B cell (primary cell): ENCODE data around the gene ERC1. TPM values are rescaled to one million over a fixed set of nuclear protein-coding genes. Genes with fewer than 3 reads are reported as not detected.

Source experiments
- ATAC-seq: fragments of 200-7000 bp; cut with Tn5 transposase; one replicate; pipeline ENCODE4 v1.10.0; 2021; ENCODE audit warnings: low read depth, mild to moderate bottlenecking, moderate number of reproducible peaks, moderate library complexity
- CTCF ChIA-PET: fragments of 350-600 bp; sonication (Branson Sonifier 250); formaldehyde crosslinking; loops from one replicate; lab custom pipeline; 2021; ENCODE audit warnings: antibody characterized with exemption, inconsistent platforms; lab: Charles Lee
- POLR2A ChIA-PET: fragments of 350-600 bp; sonication (Branson Sonifier 250); formaldehyde crosslinking; loops from one replicate; lab custom pipeline; 2021; ENCODE audit warnings: antibody characterized with exemption; lab: Charles Lee
- DNase-seq: peaks from one replicate; pipeline ENCODE4 v3.0.0; 2013
- H2AFZ ChIP-seq: 2 replicates; pipeline ENCODE4 v1.6.1; 2012; ENCODE audit warnings: mild to moderate bottlenecking, low read depth, low read length; ENCODE audit not compliant: insufficient read depth, poor library complexity, severe bottlenecking
- H3K27ac ChIP-seq, 2 donors: 1 replicate in 1 of 2; 2 replicates in 1 of 2; pipeline ENCODE4 v1.5.1; 2012 to 2013; ENCODE audit warnings: low read length in 2 of 2, mild to moderate bottlenecking in 2 of 2, moderate library complexity in 1 of 2
- H3K27me3 ChIP-seq, 4 experiments: fragments of 200-600 bp in 1 of 4; sonication (generic) in 1 of 4; replicated peaks in 1 of 4; 1 replicate in 2 of 4; 2 replicates in 2 of 4; pipeline versions ENCODE4 v1.6.1 to v1.7.0; 2013 to 2016; ENCODE audit warnings: low read length in 3 of 4, mild to moderate bottlenecking in 2 of 4, mixed read lengths in 1 of 4, moderate library complexity in 1 of 4; ENCODE audit not compliant: insufficient read depth in 4 of 4, control insufficient read depth in 3 of 4; ENCODE audit errors: control extremely low read depth in 1 of 4
- H3K36me3 ChIP-seq, 2 experiments: replicated peaks in 1 of 2; 1 replicate in 1 of 2; 2 replicates in 1 of 2; pipeline versions ENCODE4 v1.6.1 to v1.7.1; 2013; ENCODE audit warnings: low read length in 1 of 2; ENCODE audit not compliant: insufficient read depth in 2 of 2, control insufficient read depth in 1 of 2; ENCODE audit errors: control extremely low read depth in 1 of 2, extremely low read depth in 1 of 2
- H3K4me1 ChIP-seq, 2 donors: fragments of 200-600 bp in 1 of 2; sonication (generic) in 1 of 2; 1 replicate in 1 of 2; 2 replicates in 1 of 2; pipeline versions ENCODE4 v1.5.1 to v1.6.1; 2013 to 2017; ENCODE audit warnings: low read length in 2 of 2; ENCODE audit not compliant: control insufficient read depth in 2 of 2, insufficient read depth in 2 of 2
- H3K4me2 ChIP-seq: replicated peaks from 2 replicates; pipeline ENCODE3; 2012; ENCODE audit warnings: mild to moderate bottlenecking, low read depth, low read length; ENCODE audit not compliant: poor library complexity, severe bottlenecking
- H3K4me3 ChIP-seq, 5 experiments: fragments of 200-600 bp in 1 of 5; sonication (generic) in 1 of 5; 1 replicate in 3 of 5; 2 replicates in 2 of 5; pipeline versions ENCODE4 v1.5.1 to v1.7.0; 2011 to 2016; ENCODE audit warnings: low read length in 4 of 5, mild to moderate bottlenecking in 4 of 5, low read depth in 2 of 5, control low read depth in 1 of 5, moderate library complexity in 1 of 5; ENCODE audit not compliant: insufficient read depth in 1 of 5; ENCODE audit errors: control extremely low read depth in 1 of 5, extremely low read depth in 1 of 5
- H3K79me2 ChIP-seq: fragments of 200-600 bp; sonication (generic); one replicate; pipeline ENCODE4 v1.6.0; 2016; ENCODE audit warnings: low read length; ENCODE audit not compliant: control insufficient read depth, insufficient read depth
- H3K9ac ChIP-seq: fragments of 200-600 bp; sonication (generic); 2 replicates; pipeline ENCODE4 v1.6.1; 2017; ENCODE audit warnings: mild to moderate bottlenecking, low read length, moderate library complexity
- H3K9me3 ChIP-seq, 3 donors: one replicate each; pipeline versions ENCODE4 v1.6.1 to v1.7.1; 2013; ENCODE audit warnings: low read length in 2 of 3; ENCODE audit not compliant: control insufficient read depth in 2 of 3, insufficient read depth in 1 of 3; ENCODE audit errors: control extremely low read depth in 1 of 3
- H4K20me1 ChIP-seq: 2 replicates; pipeline ENCODE4 v1.6.0; 2012; ENCODE audit warnings: mild to moderate bottlenecking, low read length; ENCODE audit not compliant: insufficient read depth, control insufficient read depth, poor library complexity, severe bottlenecking
- H3K27ac Mint-ChIP-seq: one replicate; pipeline ENCODE4 v1.8.0; 2021; ENCODE audit warnings: mixed read lengths
- H3K27me3 Mint-ChIP-seq: one replicate; pipeline ENCODE4 v1.8.0; 2021; ENCODE audit warnings: mixed read lengths
- H3K4me1 Mint-ChIP-seq: one replicate; pipeline ENCODE4 v1.8.0; 2021; ENCODE audit warnings: mixed read lengths
- H3K4me3 Mint-ChIP-seq: one replicate; pipeline ENCODE4 v1.8.0; 2021; ENCODE audit warnings: mixed read lengths
- H3K9me3 Mint-ChIP-seq: one replicate; pipeline ENCODE4 v1.8.0; 2022; ENCODE audit warnings: mixed read lengths; ENCODE audit not compliant: insufficient read depth
- CTCF ChIP-seq: fragments of 200-600 bp; IDR thresholded peaks from one replicate; pipeline ENCODE4 v1.8.0; 2022; ENCODE audit warnings: antibody characterized with exemption, mild to moderate bottlenecking
- EZH2 ChIP-seq: IDR thresholded peaks from 2 replicates; pipeline ENCODE4 v1.6.1; 2012; ENCODE audit warnings: borderline replicate concordance, low read depth, mild to moderate bottlenecking, moderate library complexity, low read length; ENCODE audit not compliant: insufficient read depth, poor library complexity, severe bottlenecking
- WGBS: methylation state at CpG from one replicate; pipeline ENCODE4 v1.1.5; 2013; ENCODE audit warnings: missing lambda C conversion rate; ENCODE audit not compliant: insufficient coverage; 5-methylcytosine and 5-hydroxymethylcytosine counted together
- intact Hi-C: fragments of 100-400 bp; cut with micrococcal nuclease; formaldehyde crosslinking; loops from one replicate; pipeline ENCODE4 v1.10.0; 2022
- polyA plus RNA-seq: library from polyadenylated mRNA; depleted of rRNA; stranded (reverse); fragments of >200 nt; gene quantifications from 2 replicates; pipeline ENCODE4 v1.2.3, GENCODE V29; 2012
- total RNA-seq, 2 donors: library from RNA; stranded (reverse); fragments of 120-200 nt in 1 of 2; gene quantifications; 1 replicate in 1 of 2; 2 replicates in 1 of 2; pipeline versions ENCODE4 v1.2.3 to v1.2.4, GENCODE V29; 2013 to 2022

The ERC1 gene
- total and polyA plus RNA-seq, 2 donors (not counting 1 experiment from before 2014, with no cell fraction given), result 4.0 to 77.6 TPM

GRCh38 chr12:1115484-1116231, 124.6 kb downstream of the ERC1 start:
- no peak overlapping the region for H3K4me2 ChIP-seq
- ChIA-PET CTCF (interaction anchor here (1.7 to 4.8 kb wide), 3 partner anchors 467 to 490 kb away, joined by 5 to 256 read pairs (median 94); no protein-coding TSS in a partner anchor), POLR2A (no interaction called here)
- H3K4me3 ChIP-seq, result no peak overlapping the region
- 82% methylated on average over 1 of the region's 4 CpGs for WGBS
- H3K4me1 ChIP-seq, result no peaks in the 10 kb centered on the region
- H3K36me3 ChIP-seq, result peaks cover 3 to 9% of the 10 kb centered on the region in 2 experiments
- H3K27me3 ChIP-seq, result no peaks in the 10 kb centered on the region
- H2AFZ ChIP-seq, result no peak overlapping the region
- intact Hi-C loops, result loop anchor here (5.0 kb wide), 1 partner anchor 87 kb away; no protein-coding TSS in a partner anchor
- H3K27ac Mint-ChIP-seq, result no peak overlapping the region
- TF ChIP-seq EZH2, result no peak
- H3K4me3 Mint-ChIP-seq, result no peak overlapping the region
- no peak for ATAC-seq
- H3K4me1 Mint-ChIP-seq, result no peaks in the 10 kb centered on the region
- no peaks in the 10 kb centered on the region for H3K79me2 ChIP-seq
- no peaks in the 10 kb centered on the region for H3K27me3 Mint-ChIP-seq
- no peak overlapping the region for H3K27ac ChIP-seq
- no peak overlapping the region for H3K9ac ChIP-seq
- H3K9me3 Mint-ChIP-seq, result no peaks in the 10 kb centered on the region
- H4K20me1 ChIP-seq, result no peaks in the 10 kb centered on the region
- no peaks in the 10 kb centered on the region for H3K9me3 ChIP-seq
- DNase-seq, result no peak

- H3K4me2 ChIP-seq, result no peak overlapping the region
- DNase-seq (no peak), ATAC-seq (no peak)
- no peak overlapping the region for H3K9ac ChIP-seq
- no peaks in the 10 kb centered on the region for H3K79me2 ChIP-seq
- no CpG with 5 or more reads among the region's 6 CpGs for WGBS
- POLR2A ChIA-PET, result interaction anchor here (1.0 to 1.4 kb wide), 3 partner anchors 466 to 488 kb away, joined by 3 to 6 read pairs (median 4); no protein-coding TSS in a partner anchor
- Mint-ChIP-seq H3K9me3 (no peaks in the 10 kb centered on the region), H3K27me3 (no peaks in the 10 kb centered on the region), H3K4me1 (no peaks in the 10 kb centered on the region), H3K27ac (no peak overlapping the region), H3K4me3 (no peak overlapping the region)
- H3K4me3 ChIP-seq, result no peak overlapping the region
- no peaks in the 10 kb centered on the region for H3K9me3 ChIP-seq
- TF ChIP-seq CTCF (no peak), EZH2 (no peak)
- no peaks in the 10 kb centered on the region for H3K27me3 ChIP-seq
- H3K4me1 ChIP-seq, result no peaks in the 10 kb centered on the region
- no peak overlapping the region for H2AFZ ChIP-seq
- H4K20me1 ChIP-seq, result no peaks in the 10 kb centered on the region
- no peak overlapping the region for H3K27ac ChIP-seq
- CTCF ChIA-PET, result interaction anchor here (0.6 to 4.8 kb wide), 89 partner anchors 9 to 818 kb away, joined by 3 to 256 read pairs (median 5); partner anchors contain the start of genes FBXL14, RAD52 and WNT5B
- intact Hi-C loops, result loop anchor here (5.0 kb wide), 1 partner anchor 85 kb away; no protein-coding TSS in a partner anchor
- peaks cover 3 to 7% of the 10 kb centered on the region in 2 experiments for H3K36me3 ChIP-seq
These were observed 126.3 kb downstream of the ERC1 start for GRCh38 chr12:1117371-1117770.
